ENCODE data around the gene PAK6.
A peak's percentile ranks its signal among the peaks of the same experiment; 100 is the strongest.

The PAK6 gene

DNA sequence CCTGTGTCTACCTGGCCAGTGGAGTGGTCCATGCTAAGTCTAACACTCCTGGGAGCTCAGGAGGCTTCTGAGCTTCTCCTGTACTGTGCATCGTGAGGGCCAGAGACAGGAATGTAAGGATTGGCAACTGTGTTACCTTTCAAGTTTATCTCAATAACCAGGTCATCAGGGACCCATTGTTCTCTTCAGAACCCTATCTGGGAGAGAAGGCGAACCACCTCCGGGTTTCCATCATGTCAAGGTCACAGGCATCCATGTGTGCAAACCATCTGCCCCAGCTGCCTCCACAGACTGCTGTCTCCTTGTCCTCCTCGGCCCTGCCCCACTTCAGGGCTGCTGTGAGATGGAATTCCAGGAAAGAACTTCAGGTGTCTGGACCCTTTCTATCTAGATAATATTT, 38.1 kb downstream of the PAK6 start:
- no peak for DNase-seq (ENCODE audit: low read depth in 3 of 3)

- DNase-seq (ENCODE audit: low read depth in 3 of 3): no peak
Observed at GRCh38 chr15:40277471-40277870, 38.6 kb downstream of the PAK6 start.

DNA sequence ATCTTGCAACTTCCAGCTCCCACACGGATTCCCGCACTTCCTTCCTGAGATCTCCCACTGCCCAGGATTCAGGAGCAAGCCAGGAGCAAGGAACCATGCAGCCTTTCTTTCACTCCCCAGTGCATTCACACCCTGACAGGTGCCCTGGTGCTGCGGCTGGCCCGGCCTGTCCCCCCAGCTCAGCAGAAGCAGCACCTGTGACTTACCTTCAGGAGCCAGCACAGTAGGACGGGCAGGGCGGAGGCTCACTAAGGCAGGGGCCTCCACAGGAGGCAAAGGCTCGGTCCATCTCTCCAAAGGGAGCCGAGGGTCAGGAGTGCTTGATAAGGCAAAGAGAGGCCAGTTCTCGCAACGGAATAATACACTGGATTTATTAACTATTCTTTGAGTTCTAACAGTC, 39.2 kb downstream of the PAK6 start:
- DNase-seq (ENCODE audit: low read depth in 3 of 3): no peak

DNA sequence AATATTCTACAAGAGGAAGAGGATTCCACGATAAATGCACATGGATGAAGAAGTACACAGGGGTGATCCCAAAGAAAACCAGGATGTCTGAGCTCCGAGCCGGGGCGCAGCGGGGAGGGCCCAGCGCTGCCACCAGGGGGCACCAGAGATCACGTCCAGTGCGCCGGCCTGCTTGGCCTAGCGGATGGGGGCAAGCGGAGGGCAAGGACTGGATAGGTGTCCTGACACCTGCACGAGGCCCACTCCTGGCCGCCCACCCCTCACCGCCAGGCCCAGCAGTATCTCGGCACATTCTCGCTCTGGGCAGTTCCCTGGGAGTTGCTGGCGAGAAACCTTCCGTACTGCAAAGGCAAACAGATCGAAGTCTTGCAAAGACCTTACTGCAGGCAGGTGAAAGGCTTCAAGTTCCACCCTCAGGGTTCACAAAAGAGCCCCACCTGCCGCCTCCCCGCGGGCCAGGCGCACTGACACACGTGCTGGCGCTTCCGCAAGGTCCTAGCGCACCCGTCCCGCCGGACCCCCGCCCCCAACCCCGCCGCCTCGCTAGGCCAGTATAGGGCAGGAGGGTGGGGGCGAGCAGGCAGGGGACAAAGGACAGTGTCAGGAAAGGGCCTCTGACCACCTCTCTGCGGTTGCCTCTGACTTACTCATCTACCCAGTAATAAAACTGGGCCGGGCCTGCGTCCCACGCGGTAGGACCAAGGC, 40.7 kb downstream of the PAK6 start:
- peak; percentile 21 to 70 (median 57) for DNase-seq (ENCODE audit: low read depth in 3 of 3)

GRCh38 chr15:40280260-40281056, 41.6 kb downstream of the PAK6 start:
- no peak for DNase-seq (ENCODE audit: low read depth in 3 of 3)

- no peak for DNase-seq (ENCODE audit: low read depth in 3 of 3)
Observed at GRCh38 chr15:40281057-40281800, 42.4 kb downstream of the PAK6 start.

- DNase-seq (ENCODE audit: low read depth in 3 of 3): no peak
Observed at GRCh38 chr15:40281801-40282146, 42.9 kb downstream of the PAK6 start.

GRCh38 chr15:40282147-40282868, 43.4 kb downstream of the PAK6 start:
- peak in 2 of 3 donors; percentile 13 to 41 for DNase-seq (ENCODE audit: low read depth in 3 of 3)

- peak in 1 of 3 donors; percentile 23 for DNase-seq (ENCODE audit: low read depth in 3 of 3)
Observed at GRCh38 chr15:40282869-40283614, 44.2 kb downstream of the PAK6 start, which contains the start of gene ANKRD63. Gene ANKRD63 (minus strand): TSS chr15:40283064. CDS start chr15:40282586, 478 bp downstream.

DNA sequence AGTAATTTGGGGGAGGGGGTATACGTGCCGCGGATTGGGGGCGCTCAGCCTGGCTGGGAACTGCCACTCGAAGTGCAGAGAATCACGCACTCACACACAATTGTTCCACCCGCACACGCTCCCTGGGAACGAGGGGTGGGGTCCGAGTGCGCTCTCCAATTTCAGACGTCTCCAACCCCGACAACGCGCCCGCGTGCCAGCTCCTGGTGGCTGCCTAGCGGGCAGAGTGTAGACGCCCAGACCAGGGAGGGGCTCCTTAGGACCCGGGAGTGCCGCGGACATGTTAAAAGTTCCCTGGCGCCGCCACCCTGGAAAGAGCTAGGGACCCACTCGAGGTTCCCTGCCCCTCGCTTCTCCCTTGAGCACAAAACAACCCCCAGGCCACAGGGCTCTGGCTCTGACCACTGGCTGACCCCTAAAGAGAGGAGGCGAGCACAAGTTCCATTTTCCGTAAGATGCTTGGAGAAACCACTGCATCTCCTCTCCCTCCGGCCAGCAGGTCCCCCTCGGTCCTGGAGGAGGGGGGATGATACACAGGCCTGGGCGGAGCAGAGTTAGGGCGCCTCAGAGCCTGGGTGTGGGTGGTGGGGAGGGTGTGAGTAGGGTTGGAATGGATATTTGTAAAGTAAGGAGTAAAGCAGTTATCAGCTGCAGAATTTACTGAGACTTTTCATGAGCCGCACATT, 44.9 kb downstream of the PAK6 start:
- DNase-seq (ENCODE audit: low read depth in 3 of 3): no peak

- DNase-seq (ENCODE audit: low read depth in 3 of 3): no peak
Observed at GRCh38 chr15:40285151-40285550, 46.3 kb downstream of the PAK6 start.

GRCh38 chr15:40285554-40286011, 46.7 kb downstream of the PAK6 start:
- no peak for DNase-seq (ENCODE audit: low read depth in 3 of 3)

- DNase-seq (ENCODE audit: low read depth in 3 of 3): no peak
Observed at GRCh38 chr15:40286061-40286532, 47.2 kb downstream of the PAK6 start.

DNA sequence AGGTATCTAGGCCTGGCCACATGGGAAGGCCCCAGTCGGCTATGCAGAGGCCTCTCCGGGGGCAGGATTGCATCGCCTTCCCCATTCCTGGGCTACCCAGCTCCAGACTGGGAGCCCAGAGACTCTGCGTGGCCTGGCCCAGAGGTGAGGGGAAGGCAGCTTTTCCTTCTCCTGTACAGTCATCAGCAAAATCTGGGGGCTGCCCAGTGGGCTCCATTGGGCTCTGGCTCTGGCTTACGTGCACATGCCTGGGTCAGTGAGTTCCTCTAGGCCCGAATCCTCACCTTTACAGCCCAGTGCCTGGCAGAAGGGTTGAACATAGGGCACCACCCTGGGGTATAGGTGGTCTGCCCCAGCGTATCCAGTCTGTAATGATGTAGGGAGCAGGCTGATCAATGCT, 47.9 kb downstream of the PAK6 start:
- DNase-seq (ENCODE audit: low read depth in 3 of 3): no peak

DNA sequence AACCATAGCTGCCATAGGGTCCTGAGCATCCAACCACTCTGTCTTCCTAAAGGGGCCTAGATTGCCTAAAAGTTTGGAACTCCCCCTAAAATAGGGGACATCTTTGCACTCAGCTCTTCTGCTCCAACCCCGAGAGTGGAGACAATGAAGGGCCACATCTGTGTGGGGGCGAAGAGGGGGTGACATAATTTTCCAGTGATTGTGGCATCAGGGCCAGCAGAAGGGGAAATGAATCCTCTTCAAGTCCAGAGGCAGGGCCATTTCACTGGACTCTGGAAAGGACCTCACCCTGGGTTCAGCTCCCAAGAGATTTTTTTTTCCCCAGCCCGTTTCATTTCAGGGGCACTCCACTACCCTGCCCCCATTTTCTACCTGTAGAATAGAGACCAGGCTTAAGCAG, 48.6 kb downstream of the PAK6 start:
- no peak for DNase-seq (ENCODE audit: low read depth in 3 of 3)

- DNase-seq (ENCODE audit: low read depth in 3 of 3): no peak
Observed at GRCh38 chr15:40287968-40288367, 49.1 kb downstream of the PAK6 start.

- no peak for DNase-seq (ENCODE audit: low read depth in 3 of 3)
Observed at GRCh38 chr15:40289140-40289775, 50.4 kb downstream of the PAK6 start.

DNA sequence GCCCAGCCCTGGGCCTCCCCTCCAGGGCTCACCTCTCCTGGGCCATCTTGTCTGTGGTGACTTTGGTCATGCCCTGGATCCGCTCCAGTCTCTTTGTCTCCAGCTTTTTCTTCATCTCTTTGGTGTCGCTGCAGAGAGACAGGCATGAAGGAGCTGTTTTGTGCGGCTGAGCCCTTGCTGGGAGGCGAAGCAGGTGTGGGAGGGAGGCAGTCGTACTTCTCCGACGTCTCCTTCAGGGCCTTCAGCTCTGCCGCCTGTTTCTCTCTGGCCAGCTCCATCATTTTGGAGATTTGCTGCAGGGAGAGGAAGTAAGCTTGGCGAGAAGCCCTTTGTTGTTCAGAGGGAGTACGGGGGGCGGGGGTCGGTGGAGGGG, 51.7 kb downstream of the PAK6 start:
- no peak for DNase-seq (ENCODE audit: low read depth in 3 of 3)

GRCh38 chr15:40290918-40291574, 52.2 kb downstream of the PAK6 start:
- no peak for DNase-seq (ENCODE audit: low read depth in 3 of 3)
